ENCODE results near the gene TSHR. TPM values are rescaled to one million over a fixed set of nuclear protein-coding genes. Genes with fewer than 3 reads are reported as not detected.
"Not testable (repeated sequence)": the region's sequence is repeated elsewhere in the genome, so short reads cannot be mapped to it uniquely, and the experiment has no call there.

The TSHR gene
- total RNA-seq, 2 donors from 2014 or later, result not detected

- Mint-ChIP-seq H3K9me3 (no peaks in the 10 kb centered on the region), H3K27ac (no peak overlapping the region), H3K36me3 (no peaks in the 10 kb centered on the region)
- DNase-seq (ENCODE audit: low spot score in 2 of 2), result no peak
- ATAC-seq, result no peak
These were observed 130.2 kb downstream of the TSHR start for GRCh38 chr14:81085596-81085995.

- no peak overlapping the region for H3K27ac Mint-ChIP-seq
- ATAC-seq, result no peak
- DNase-seq (ENCODE audit: low spot score in 2 of 2), result no peak
- H3K36me3 Mint-ChIP-seq, result no peaks in the 10 kb centered on the region
- H3K9me3 Mint-ChIP-seq, result no peaks in the 10 kb centered on the region
These were observed 131.8 kb downstream of the TSHR start for GRCh38 chr14:81087230-81087629.

- no peaks in the 10 kb centered on the region for H3K36me3 Mint-ChIP-seq
- DNase-seq (ENCODE audit: low spot score in 2 of 2) (no peak), ATAC-seq (no peak)
- no peaks in the 10 kb centered on the region for H3K9me3 Mint-ChIP-seq
- H3K27ac Mint-ChIP-seq, result no peak overlapping the region
These were observed 135.7 kb downstream of the TSHR start for GRCh38 chr14:81091139-81091538.

GRCh38 chr14:81091660-81092059, 136.2 kb downstream of the TSHR start:
- Mint-ChIP-seq H3K27ac (no peak overlapping the region), H3K9me3 (no peaks in the 10 kb centered on the region), H3K36me3 (no peaks in the 10 kb centered on the region)
- ATAC-seq (no peak), DNase-seq (ENCODE audit: low spot score in 2 of 2) (no peak)

- DNase-seq (ENCODE audit: low spot score in 2 of 2) (no peak), ATAC-seq (no peak)
- no peaks in the 10 kb centered on the region for H3K9me3 Mint-ChIP-seq
- no peaks in the 10 kb centered on the region for H3K36me3 Mint-ChIP-seq
- H3K27ac Mint-ChIP-seq, result no peak overlapping the region
These were observed 138.2 kb downstream of the TSHR start for GRCh38 chr14:81093651-81094050.

- no peak for ATAC-seq
These were observed 140.1 kb downstream of the TSHR start for GRCh38 chr14:81095539-81095938.

GRCh38 chr14:81096656-81097055, 141.2 kb downstream of the TSHR start:
- H3K9me3 Mint-ChIP-seq, result no peaks in the 10 kb centered on the region
- ATAC-seq, result no peak
- no peaks in the 10 kb centered on the region for H3K36me3 Mint-ChIP-seq
- DNase-seq (ENCODE audit: low spot score in 2 of 2), result no peak
- no peak overlapping the region for H3K27ac Mint-ChIP-seq

More at GRCh38 chr14:81095539-81095938, 140.1 kb downstream of the TSHR start:
- no peak for DNase-seq (ENCODE audit: low spot score in 2 of 2)
- no peaks in the 10 kb centered on the region for H3K36me3 Mint-ChIP-seq
- no peaks in the 10 kb centered on the region for H3K9me3 Mint-ChIP-seq
- H3K27ac Mint-ChIP-seq, result no peak overlapping the region

GRCh38 chr14:81102217-81102616, 146.8 kb downstream of the TSHR start:
- no peak for DNase-seq (ENCODE audit: low spot score in 2 of 2)
- no peak overlapping the region for H3K27ac Mint-ChIP-seq
- ATAC-seq, result no peak
- H3K36me3 Mint-ChIP-seq, result no peaks in the 10 kb centered on the region
- no peaks in the 10 kb centered on the region for H3K9me3 Mint-ChIP-seq

- H3K27ac Mint-ChIP-seq, result no peak overlapping the region
- no peaks in the 10 kb centered on the region for H3K9me3 Mint-ChIP-seq
- no peaks in the 10 kb centered on the region for H3K36me3 Mint-ChIP-seq
- DNase-seq (ENCODE audit: low spot score in 2 of 2) (no peak), ATAC-seq (no peak)
These were observed 148.0 kb downstream of the TSHR start for GRCh38 chr14:81103443-81103842.

- Mint-ChIP-seq H3K27ac (no peak overlapping the region), H3K36me3 (no peaks in the 10 kb centered on the region), H3K9me3 (no peaks in the 10 kb centered on the region)
- DNase-seq (ENCODE audit: low spot score in 2 of 2) (no peak), ATAC-seq (no peak)
These were observed 150.0 kb downstream of the TSHR start for GRCh38 chr14:81105378-81105777.

- no peaks in the 10 kb centered on the region for H3K9me3 Mint-ChIP-seq
These were observed 150.5 kb downstream of the TSHR start for GRCh38 chr14:81105961-81106360.

GRCh38 chr14:81110186-81110585, 154.8 kb downstream of the TSHR start:
- no peak for DNase-seq (ENCODE audit: low spot score in 2 of 2)
- Mint-ChIP-seq H3K9me3 (no peaks in the 10 kb centered on the region), H3K36me3 (no peaks in the 10 kb centered on the region), H3K27ac (no peak overlapping the region)
- no peak for ATAC-seq

More at GRCh38 chr14:81105961-81106360, 150.5 kb downstream of the TSHR start:
- no peak for ATAC-seq
- H3K27ac Mint-ChIP-seq, result no peak overlapping the region
- DNase-seq (ENCODE audit: low spot score in 2 of 2), result no peak
- H3K36me3 Mint-ChIP-seq, result no peaks in the 10 kb centered on the region

GRCh38 chr14:81113176-81113575, 157.8 kb downstream of the TSHR start:
- DNase-seq (ENCODE audit: low spot score in 2 of 2) (no peak), ATAC-seq (no peak)
- Mint-ChIP-seq H3K36me3 (no peaks in the 10 kb centered on the region), H3K9me3 (no peaks in the 10 kb centered on the region), H3K27ac (no peak overlapping the region)

GRCh38 chr14:81113945-81114820, 158.8 kb downstream of the TSHR start:
- not testable (repeated sequence) for H3K9me3 Mint-ChIP-seq; DNase-seq (ENCODE audit: low spot score in 2 of 2); ATAC-seq; H3K27ac Mint-ChIP-seq; H3K36me3 Mint-ChIP-seq

GRCh38 chr14:81120501-81120900, 165.1 kb downstream of the TSHR start:
- DNase-seq (ENCODE audit: low spot score in 2 of 2), result no peak
- H3K36me3 Mint-ChIP-seq, result no peaks in the 10 kb centered on the region

GRCh38 chr14:81122326-81122725, 166.9 kb downstream of the TSHR start:
- DNase-seq (ENCODE audit: low spot score in 2 of 2), result no peak
- Mint-ChIP-seq H3K9me3 (peaks cover 0 to 4% of the 10 kb centered on the region in 2 donors), H3K36me3 (no peaks in the 10 kb centered on the region), H3K27ac (no peak overlapping the region)
- peak in 1 of 2 donors; percentile 61 for ATAC-seq

More at GRCh38 chr14:81120501-81120900, 165.1 kb downstream of the TSHR start:
- Mint-ChIP-seq H3K9me3 (peaks cover 0 to 4% of the 10 kb centered on the region in 2 donors), H3K27ac (no peak overlapping the region)
- ATAC-seq, result no peak

GRCh38 chr14:81123811-81124210, 168.4 kb downstream of the TSHR start:
- Mint-ChIP-seq H3K36me3 (no peaks in the 10 kb centered on the region), H3K27ac (no peak overlapping the region), H3K9me3 (peaks cover 0 to 4% of the 10 kb centered on the region in 2 donors)
- DNase-seq (ENCODE audit: low spot score in 2 of 2), result no peak
- no peak for ATAC-seq

GRCh38 chr14:81125536-81125935, 170.1 kb downstream of the TSHR start:
- DNase-seq (ENCODE audit: low spot score in 2 of 2) (no peak), ATAC-seq (no peak)
- Mint-ChIP-seq H3K9me3 (peaks cover 0 to 4% of the 10 kb centered on the region in 2 donors), H3K27ac (no peak overlapping the region), H3K36me3 (no peaks in the 10 kb centered on the region)
